Measurements from ENCODE around the gene FAM131B. TPM values are rescaled to one million over a fixed set of nuclear protein-coding genes. Genes with fewer than 3 reads are reported as not detected.
A peak's percentile ranks its signal among the peaks of the same experiment; 100 is the strongest.

FAM131B gene
- total and polyA plus RNA-seq, 2 of the 13 experiments (the other 11 are each of a cell fraction or from before 2014, with no cell fraction given) = 0.07 TPM; not detected in 1

DNA sequence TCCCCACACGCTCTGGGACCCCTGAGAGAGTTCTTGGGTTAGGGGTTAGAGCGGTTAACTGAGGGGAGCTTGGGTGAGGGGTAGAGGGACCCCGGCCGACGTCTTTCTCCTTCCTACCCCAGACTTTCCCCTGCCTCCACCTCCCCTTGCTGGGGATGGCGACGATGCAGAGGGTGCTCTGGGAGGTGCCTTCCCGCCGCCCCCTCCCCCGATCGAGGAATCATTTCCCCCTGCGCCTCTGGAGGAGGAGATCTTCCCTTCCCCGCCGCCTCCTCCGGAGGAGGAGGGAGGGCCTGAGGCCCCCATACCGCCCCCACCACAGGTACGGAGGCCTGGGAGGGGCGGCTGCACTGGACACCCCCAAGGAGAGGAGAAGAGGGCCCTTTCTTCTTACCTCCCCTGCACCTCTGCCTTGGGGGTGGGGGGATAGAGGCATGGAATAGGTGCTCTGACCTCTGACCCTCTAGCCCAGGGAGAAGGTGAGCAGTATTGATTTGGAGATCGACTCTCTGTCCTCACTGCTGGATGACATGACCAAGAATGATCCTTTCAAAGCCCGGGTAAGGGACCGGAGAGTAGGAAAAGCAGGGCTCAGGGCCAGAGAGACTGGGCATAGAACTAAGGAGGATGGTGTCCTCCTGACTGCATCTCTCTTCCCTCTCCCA is 19.7 kb upstream of the FAM131B start:
- Histone ChIP-seq H3K4me3 (replicated peaks in 1 of 3; ENCODE audit: insufficient read depth in 1 of 3, low read depth in 2 of 3, low read length in 3 of 3) (peak overlapping the region; percentile 94 to 98 (median 98)), H4K20me1 (ENCODE audit: insufficient read depth, low read length) (peaks cover 8% of the 10 kb centered on the region; the same call in 1 of the 2 replicates), H3K4me2 (ENCODE audit: low read depth, low read length) (peak overlapping the region; percentile 86), H3K9me3 (ENCODE audit: low read length) (no peaks in the 10 kb centered on the region), H3K9ac (ENCODE audit: insufficient read depth, low read depth, low read length) (peak overlapping the region; percentile 88), H3K27ac (ENCODE audit: extremely low read length, insufficient read depth, low read length) (peak overlapping the region; percentile 89), H3K36me3 (replicated peaks in 1 of 2; ENCODE audit: control insufficient read depth in 1 of 2, insufficient read depth in 2 of 2, low read length in 2 of 2) (peaks cover 0 to 3% of the 10 kb centered on the region in 2 experiments; a peak in 1 of 5 replicates), H3K4me1 (ENCODE audit: insufficient read depth, low read length) (peaks cover 63% of the 10 kb centered on the region), H3K79me2 (ENCODE audit: insufficient read depth, low read length) (peaks cover 12% of the 10 kb centered on the region), H3K27me3 (ENCODE audit: control insufficient read depth in 1 of 2, insufficient read depth in 2 of 2, low read length in 2 of 2) (no peaks in the 10 kb centered on the region), H2AFZ (ENCODE audit: low read length) (no peak overlapping the region)
- in situ Hi-C loops (cut with HindIII; ENCODE audit: extremely low pct_ligation_motif_present, low pct_unique_long_range_greater_than_20kb) = loop anchor here (5.0 to 25.0 kb wide), 2 partner anchors 35 to 530 kb away; partner anchors contain the start of gene TCAF1
- DNase-seq (ENCODE audit: low spot score) (no peak), FAIRE-seq (no peak), ATAC-seq (no peak)
- POLR2A ChIA-PET = interaction anchor here (1.1 to 4.0 kb wide), 2 partner anchors 11 to 14 kb away, joined by 6 to 20 read pairs; no protein-coding TSS in a partner anchor
- intact Hi-C loops (cut with micrococcal nuclease; ENCODE audit: unreplicated experiment) = no loop called here
- CTCF ChIA-PET (ENCODE audit: low intra/inter-chr PET ratio, low total read pairs) = no interaction called here
- 28% methylated on average over 4 of the region's 21 CpGs for WGBS (ENCODE audit: low lambda C conversion rate)
- no TSS peak for BruUV-seq (replicated peaks)
- TF ChIP-seq ZNF3 (CRISPR knock-in tag; IDR thresholded peaks at IDR 0.05) = no peak
- no peak for TF ChIP-seq TOE1 (CRISPR knock-in tag; IDR thresholded peaks at IDR 0.05)
- TF ChIP-seq ATRX (CRISPR knock-in tag; IDR thresholded peaks at IDR 0.05; ENCODE audit: borderline replicate concordance) = no peak
- no peak for TF ChIP-seq SMARCC2 (IDR thresholded peaks at IDR 0.05)
- TF ChIP-seq NR2F1 (CRISPR knock-in tag; IDR thresholded peaks at IDR 0.05) = 0 out of 4 replicates have a peak, but pooled peaks of 1 of the 2 experiments have one; percentile 29
- TF ChIP-seq ADNP (CRISPR knock-in tag; IDR thresholded peaks at IDR 0.05) = no peak
- TF ChIP-seq ZNF510 (CRISPR knock-in tag; IDR thresholded peaks at IDR 0.05; ENCODE audit: low read depth) = no peak
- TF ChIP-seq ZNF672 (CRISPR knock-in tag; IDR thresholded peaks at IDR 0.05) = no peak
- no peak for TF ChIP-seq HNRNPK (IDR thresholded peaks at IDR 0.05; ENCODE audit: low read depth, low read length, poor library complexity, severe bottlenecking)
- TF ChIP-seq ZNF577 (CRISPR knock-in tag; IDR thresholded peaks at IDR 0.05; ENCODE audit: borderline replicate concordance, low read depth) = no peak
- no peak for TF ChIP-seq PITX1 (CRISPR knock-in tag; IDR thresholded peaks at IDR 0.05)
- TF ChIP-seq NR2F2 (IDR thresholded peaks at IDR 0.05; ENCODE audit: borderline replicate concordance, low read depth) = 0 out of 2 replicates have a peak, but pooled peaks have one; percentile 35
- no peak for TF ChIP-seq ZNF431 (CRISPR knock-in tag; IDR thresholded peaks at IDR 0.05; ENCODE audit: borderline replicate concordance, low read depth)
- TF ChIP-seq CBX1 (IDR thresholded peaks at IDR 0.05; ENCODE audit: low read depth) = no peak
- peak; percentile 43; the same call in 1 of the 2 replicates for TF ChIP-seq KAT2B (IDR thresholded peaks at IDR 0.05; ENCODE audit: borderline replicate concordance, low read depth, low read length)
- TF ChIP-seq, protein P1, sequence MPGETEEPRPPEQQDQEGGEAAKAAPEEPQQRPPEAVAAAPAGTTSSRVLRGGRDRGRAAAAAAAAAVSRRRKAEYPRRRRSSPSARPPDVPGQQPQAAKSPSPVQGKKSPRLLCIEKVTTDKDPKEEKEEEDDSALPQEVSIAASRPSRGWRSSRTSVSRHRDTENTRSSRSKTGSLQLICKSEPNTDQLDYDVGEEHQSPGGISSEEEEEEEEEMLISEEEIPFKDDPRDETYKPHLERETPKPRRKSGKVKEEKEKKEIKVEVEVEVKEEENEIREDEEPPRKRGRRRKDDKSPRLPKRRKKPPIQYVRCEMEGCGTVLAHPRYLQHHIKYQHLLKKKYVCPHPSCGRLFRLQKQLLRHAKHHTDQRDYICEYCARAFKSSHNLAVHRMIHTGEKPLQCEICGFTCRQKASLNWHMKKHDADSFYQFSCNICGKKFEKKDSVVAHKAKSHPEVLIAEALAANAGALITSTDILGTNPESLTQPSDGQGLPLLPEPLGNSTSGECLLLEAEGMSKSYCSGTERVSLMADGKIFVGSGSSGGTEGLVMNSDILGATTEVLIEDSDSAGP (CRISPR knock-in tag; IDR thresholded peaks at IDR 0.05; ENCODE audit: borderline replicate concordance) = peak; percentile 30; the same call in 1 of the 2 replicates
- 0 out of 4 replicates have a peak, but pooled peaks of 1 of the 2 experiments have one; percentile 5 for TF ChIP-seq POLR2A (IDR thresholded peaks at IDR 0.05; ENCODE audit: insufficient read depth in 1 of 2, low read depth in 2 of 2, low read length in 2 of 2)
- TF ChIP-seq NR2F6 (IDR thresholded peaks at IDR 0.05) = peak; percentile 35; the same call in 1 of the 2 replicates
- peak; percentile 46; the same call in 1 of the 2 replicates for TF ChIP-seq NR2F6 (CRISPR knock-in tag; IDR thresholded peaks at IDR 0.05)
- peak; percentile 63 for TF ChIP-seq ONECUT2 (CRISPR knock-in tag; IDR thresholded peaks at IDR 0.05)
- peak; percentile 62 for TF ChIP-seq NR2C2 (CRISPR knock-in tag; IDR thresholded peaks at IDR 0.05; ENCODE audit: borderline replicate concordance)
- TF ChIP-seq, protein P2, sequence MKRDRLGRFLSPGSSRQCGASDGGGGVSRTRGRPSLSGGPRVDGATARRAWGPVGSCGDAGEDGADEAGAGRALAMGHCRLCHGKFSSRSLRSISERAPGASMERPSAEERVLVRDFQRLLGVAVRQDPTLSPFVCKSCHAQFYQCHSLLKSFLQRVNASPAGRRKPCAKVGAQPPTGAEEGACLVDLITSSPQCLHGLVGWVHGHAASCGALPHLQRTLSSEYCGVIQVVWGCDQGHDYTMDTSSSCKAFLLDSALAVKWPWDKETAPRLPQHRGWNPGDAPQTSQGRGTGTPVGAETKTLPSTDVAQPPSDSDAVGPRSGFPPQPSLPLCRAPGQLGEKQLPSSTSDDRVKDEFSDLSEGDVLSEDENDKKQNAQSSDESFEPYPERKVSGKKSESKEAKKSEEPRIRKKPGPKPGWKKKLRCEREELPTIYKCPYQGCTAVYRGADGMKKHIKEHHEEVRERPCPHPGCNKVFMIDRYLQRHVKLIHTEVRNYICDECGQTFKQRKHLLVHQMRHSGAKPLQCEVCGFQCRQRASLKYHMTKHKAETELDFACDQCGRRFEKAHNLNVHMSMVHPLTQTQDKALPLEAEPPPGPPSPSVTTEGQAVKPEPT (CRISPR knock-in tag; IDR thresholded peaks at IDR 0.05; ENCODE audit: low read depth) = no peak

All from HepG2 (cell line).